GM12878 (cell line): ENCODE measurements around the gene DLX5. TPM values are rescaled to one million over a fixed set of nuclear protein-coding genes. Genes with fewer than 3 reads are reported as not detected.

Experiments
- ATAC-seq: fragments of 200-7000 bp; cut with Tn5 transposase; 3 replicates; pipeline ENCODE4 v1.9.1; 2020; ENCODE audit warnings: mild to moderate bottlenecking, moderate library complexity
- BruUV-seq: library from RNA; stranded (reverse); fragments of 400-500 nt; replicated peaks from 2 replicates; lab custom pipeline; 2021; lab: Mats Ljungman, UMichigan
- CTCF ChIA-PET: fragments of 300-600 bp; sonication (Branson Sonifier 250); formaldehyde crosslinking; extraction: SDS; loops from one replicate; lab custom pipeline; 2021; ENCODE audit warnings: inconsistent platforms; lab: Yijun Ruan, JAX
- POLR2A ChIA-PET: fragments of 350-600 bp; formaldehyde crosslinking; extraction: SDS; loops from one replicate; lab custom pipeline; 2021; ENCODE audit warnings: inconsistent platforms; lab: Charles Lee
- RAD21 ChIA-PET: fragments of 300-600 bp; sonication (Branson Sonifier 250); formaldehyde crosslinking; loops from one replicate; lab custom pipeline; 2023; ENCODE audit warnings: antibody characterized with exemption; ENCODE audit not compliant: unreplicated experiment; lab: Charles Lee
- SMC1A ChIA-PET: fragments of 300-600 bp; sonication (Branson Sonifier 250); formaldehyde crosslinking; loops from one replicate; lab custom pipeline; 2023; ENCODE audit not compliant: unreplicated experiment, uncharacterized antibody; lab: Charles Lee
- DNase-seq: peaks from one replicate; pipeline ENCODE4 v3.0.0-alpha.2; 2011; ENCODE audit warnings: low read depth, low spot score
- FAIRE-seq: peaks from 3 replicates; lab custom pipeline; 2011; peaks lifted over from hg19 to GRCh38; lab: Jason Lieb, UNC
- H2AFZ ChIP-seq: 2 replicates; pipeline ENCODE4 v1.6.0; 2011; ENCODE audit warnings: low read depth, low read length, control low read depth; ENCODE audit not compliant: control insufficient read depth
- H3K27ac ChIP-seq: 2 replicates; pipeline ENCODE4 v1.5.1; 2011; ENCODE audit warnings: control low read depth; ENCODE audit not compliant: control insufficient read depth, insufficient read depth
- H3K27me3 ChIP-seq, 2 experiments: replicated peaks in 1 of 2; 2 replicates each; pipeline versions ENCODE4 v1.6.0 to v1.6.1; 2011; ENCODE audit warnings: low read length in 1 of 2; ENCODE audit not compliant: control insufficient read depth in 2 of 2, insufficient read depth in 2 of 2
- H3K36me3 ChIP-seq, 2 experiments: 2 replicates each; pipeline ENCODE4 v1.5.1; 2011; ENCODE audit warnings: low read length in 1 of 2; ENCODE audit not compliant: control insufficient read depth in 2 of 2, insufficient read depth in 2 of 2
- H3K4me1 ChIP-seq: 2 replicates; pipeline ENCODE4 v1.6.1; 2011; ENCODE audit warnings: mild to moderate bottlenecking, low read length, moderate library complexity, mixed read lengths; ENCODE audit not compliant: control insufficient read depth, insufficient read depth
- H3K4me2 ChIP-seq: 2 replicates; pipeline ENCODE4 v1.6.0; 2011; ENCODE audit warnings: control low read depth; ENCODE audit not compliant: control insufficient read depth, insufficient read depth
- H3K4me3 ChIP-seq: fragments of 200-600 bp; sonication (generic); 2 replicates; pipeline ENCODE4 v1.5.1; 2016
- H3K79me2 ChIP-seq: 2 replicates; pipeline ENCODE4 v1.6.0; 2011; ENCODE audit warnings: low read length; ENCODE audit not compliant: control insufficient read depth, insufficient read depth
- H3K9ac ChIP-seq: 2 replicates; pipeline ENCODE4 v1.8.0; 2011; ENCODE audit warnings: low read length, control low read depth, mixed read lengths; ENCODE audit not compliant: control insufficient read depth, insufficient read depth
- H3K9me3 ChIP-seq: replicated peaks from 3 replicates; pipeline ENCODE4 v1.5.1; 2011; ENCODE audit warnings: mild to moderate bottlenecking, low read length; ENCODE audit not compliant: control insufficient read depth, insufficient read depth
- H4K20me1 ChIP-seq: 2 replicates; pipeline ENCODE4 v1.6.0; 2011; ENCODE audit not compliant: control insufficient read depth, insufficient read depth
- IRF3 ChIP-seq: fragments of 450-650 bp; IDR thresholded peaks from 2 replicates; pipeline ENCODE4 v1.6.1; 2014; ENCODE audit warnings: mild to moderate bottlenecking
- MLLT1 ChIP-seq: fragments of 450-650 bp; IDR thresholded peaks from 2 replicates; pipeline ENCODE4 v1.6.1; 2016; ENCODE audit warnings: mild to moderate bottlenecking
- NFYA ChIP-seq: IDR thresholded peaks from 2 replicates; pipeline ENCODE4 v1.6.1; 2011; ENCODE audit warnings: low read depth, mild to moderate bottlenecking, low read length, improper control_type of control experiment, borderline replicate concordance
- RBBP5 ChIP-seq: fragments of 200-600 bp; sonication (generic); conservative IDR thresholded peaks from 2 replicates; pipeline ENCODE4 v1.6.1; 2016
- RELB ChIP-seq: fragments of 450-650 bp; IDR thresholded peaks from 2 replicates; pipeline ENCODE4 v1.6.1; 2017; ENCODE audit warnings: low read depth, mild to moderate bottlenecking, moderate library complexity
- SREBF2 ChIP-seq: IDR thresholded peaks from 2 replicates; pipeline ENCODE4 v1.6.1; 2012; ENCODE audit warnings: mild to moderate bottlenecking, low read length
- ZBED1 ChIP-seq: IDR thresholded peaks from 2 replicates; pipeline ENCODE4 v1.6.1; 2016; ENCODE audit warnings: borderline replicate concordance
- WGBS: methylation state at CpG from one replicate; pipeline ENCODE4 v1.1.6; 2016; ENCODE audit warnings: low lambda C conversion rate; ENCODE audit not compliant: insufficient replicate concordance, insufficient coverage; ENCODE audit errors: missing lambda C conversion rate; 5-methylcytosine and 5-hydroxymethylcytosine counted together
- in situ Hi-C: fragments of 300-500 bp; cut with MboI; formaldehyde crosslinking; loops from 9 replicates; pipeline ENCODE4 v1.14.3; 2018; ENCODE audit warnings: mixed read lengths
- intact Hi-C: fragments of 100-400 bp; cut with micrococcal nuclease; formaldehyde crosslinking; loops from one replicate; pipeline ENCODE4 v1.14.2; 2022; ENCODE audit not compliant: unreplicated experiment
- polyA plus RNA-seq, 11 experiments: library from polyadenylated mRNA; depleted of rRNA in 4 of 11; unstranded in 6 of 11; stranded (reverse) in 5 of 11; fragments of >200 nt; fragmentation: Nextera tagmentation in 4 of 11; fragmentation: Illumina TruSeq in 1 of 11; extraction: Ambion mirVana in 4 of 11; extraction: Trizol in 1 of 11; gene quantifications; 1 replicate in 1 of 11; 2 replicates in 10 of 11; pipeline versions ENCODE4 v1.2.1 to v1.2.3, GENCODE V29; 2011 to 2016; ENCODE audit warnings: inconsistent platforms in 2 of 11, missing spikeins in 2 of 11, low read depth in 1 of 11
- total RNA-seq, 4 experiments: library from RNA; depleted of rRNA in 3 of 4; stranded (reverse); fragments of >200 nt in 3 of 4; fragmentation: Illumina TruSeq in 1 of 4; extraction: Trizol in 1 of 4; gene quantifications; 2 replicates each; pipeline versions ENCODE4 v1.2.1 to v1.2.3, GENCODE V29; 2013 to 2021

DLX5 gene
- total and polyA plus RNA-seq, 10 of the 15 experiments (the other 5 are each of a cell fraction or from before 2014, with no cell fraction given): not detected

GRCh38 chr7:96998744-96999143 is 25.9 kb downstream of the DLX5 start:
- Histone ChIP-seq H2AFZ (no peak overlapping the region), H3K27me3 (peaks cover 11 to 25% of the 10 kb centered on the region in 2 experiments), H3K36me3 (no peaks in the 10 kb centered on the region), H3K79me2 (no peaks in the 10 kb centered on the region), H4K20me1 (no peaks in the 10 kb centered on the region; the same call in 1 of the 2 replicates), H3K9me3 (no peaks in the 10 kb centered on the region; the same call in 2 of the 3 replicates), H3K4me1 (no peaks in the 10 kb centered on the region), H3K4me3 (no peak overlapping the region), H3K27ac (no peak overlapping the region), H3K4me2 (no peak overlapping the region), H3K9ac (no peak overlapping the region)
- POLR2A ChIA-PET: no interaction called here
- no peak for TF ChIP-seq NFYA
- TF ChIP-seq MLLT1: no peak
- TF ChIP-seq SREBF2: no peak
- no peak for TF ChIP-seq RBBP5
- no peak for TF ChIP-seq IRF3
- no peak for TF ChIP-seq RELB
- no peak for TF ChIP-seq ZBED1
- FAIRE-seq (no peak), ATAC-seq (no peak), DNase-seq (no peak)
- WGBS: 6% methylated on average over 14 of the region's 14 CpGs
- intact Hi-C loops (no loop called here), in situ Hi-C loops (no loop called here)
- RAD21 ChIA-PET: no interaction called here
- BruUV-seq: no TSS peak
- SMC1A ChIA-PET: no interaction called here
- CTCF ChIA-PET: no interaction called here
